ENCODE results near the gene GGPS1.
A peak's percentile ranks its signal among the peaks of the same experiment; 100 is the strongest.
"Not testable (repeated sequence)": the region's sequence is repeated elsewhere in the genome, so short reads cannot be mapped to it uniquely, and the experiment has no call there.

The GGPS1 gene

GRCh38 chr1:235328271-235329138 lies at the start of gene GGPS1:
GGPS1 (plus strand) TSS chr1:235328570; CDS start chr1:235335265, 6,695 bp downstream.
- no peak within 1 kb of the TSS for H3K27ac Mint-ChIP-seq

GRCh38 chr1:235278915-235279292 lies 49.5 kb upstream of the GGPS1 start:
- H3K9me3 Mint-ChIP-seq, result no peaks in the 10 kb centered on the region
- no peak overlapping the region for H3K4me3 Mint-ChIP-seq
- H3K27me3 Mint-ChIP-seq, result no peaks in the 10 kb centered on the region
- peaks cover 67% of the 10 kb centered on the region for H3K4me1 Mint-ChIP-seq (ENCODE audit: low read depth)
- H3K36me3 Mint-ChIP-seq (ENCODE audit: low read depth), result peaks cover 11% of the 10 kb centered on the region
- no peak overlapping the region for H3K27ac Mint-ChIP-seq
- no peak for DNase-seq

More at GRCh38 chr1:235328271-235329138, at the start of gene GGPS1:
- Mint-ChIP-seq H3K4me3 (no peak within 1 kb of the TSS), H3K9me3 (no peaks in the 10 kb centered on the region), H3K36me3 (ENCODE audit: low read depth) (peaks cover 41% of the 10 kb centered on the region), H3K27me3 (no peaks in the 10 kb centered on the region), H3K4me1 (ENCODE audit: low read depth) (peaks cover 49% of the 10 kb centered on the region)
- peak; percentile 98 for DNase-seq

- Mint-ChIP-seq H3K9me3 (no peaks in the 10 kb centered on the region), H3K27me3 (no peaks in the 10 kb centered on the region), H3K4me3 (no peak overlapping the region), H3K4me1 (ENCODE audit: low read depth) (peaks cover 71% of the 10 kb centered on the region), H3K36me3 (ENCODE audit: low read depth) (peaks cover 11% of the 10 kb centered on the region), H3K27ac (no peak overlapping the region)
- no peak for DNase-seq
Observed at GRCh38 chr1:235279694-235280093, 48.7 kb upstream of the GGPS1 start.

- no peak overlapping the region for H3K27ac Mint-ChIP-seq
- H3K4me3 Mint-ChIP-seq, result no peak overlapping the region
- peaks cover 68% of the 10 kb centered on the region for H3K4me1 Mint-ChIP-seq (ENCODE audit: low read depth)
- DNase-seq, result no peak
- H3K9me3 Mint-ChIP-seq, result no peaks in the 10 kb centered on the region
- no peaks in the 10 kb centered on the region for H3K27me3 Mint-ChIP-seq
- peaks cover 12% of the 10 kb centered on the region for H3K36me3 Mint-ChIP-seq (ENCODE audit: low read depth)
Observed at GRCh38 chr1:235280467-235280866, 47.9 kb upstream of the GGPS1 start.

- H3K27me3 Mint-ChIP-seq, DNase-seq, H3K4me3 Mint-ChIP-seq, H3K27ac Mint-ChIP-seq, H3K9me3 Mint-ChIP-seq: not testable (repeated sequence)
- peaks cover 12% of the 10 kb centered on the region for H3K36me3 Mint-ChIP-seq (ENCODE audit: low read depth)
- H3K4me1 Mint-ChIP-seq (ENCODE audit: low read depth), result peaks cover 75% of the 10 kb centered on the region
Observed at GRCh38 chr1:235283636-235284035, 44.7 kb upstream of the GGPS1 start.

GRCh38 chr1:235284231-235284769 lies 44.1 kb upstream of the GGPS1 start:
- no peaks in the 10 kb centered on the region for H3K9me3 Mint-ChIP-seq
- H3K4me3 Mint-ChIP-seq, result no peak overlapping the region
- H3K36me3 Mint-ChIP-seq (ENCODE audit: low read depth), result peaks cover 12% of the 10 kb centered on the region
- H3K27ac Mint-ChIP-seq, result no peak overlapping the region
- H3K4me1 Mint-ChIP-seq (ENCODE audit: low read depth), result peaks cover 74% of the 10 kb centered on the region
- H3K27me3 Mint-ChIP-seq, result no peaks in the 10 kb centered on the region
- DNase-seq, result no peak

GRCh38 chr1:235286667-235287066 lies 41.7 kb upstream of the GGPS1 start:
- Mint-ChIP-seq H3K4me3 (no peak overlapping the region), H3K9me3 (no peaks in the 10 kb centered on the region), H3K4me1 (ENCODE audit: low read depth) (peaks cover 74% of the 10 kb centered on the region), H3K27me3 (no peaks in the 10 kb centered on the region), H3K27ac (peak overlapping the region; percentile 65), H3K36me3 (ENCODE audit: low read depth) (peaks cover 6% of the 10 kb centered on the region)
- DNase-seq, result no peak

GRCh38 chr1:235287208-235287882 lies 41.0 kb upstream of the GGPS1 start:
- peaks cover 6% of the 10 kb centered on the region for H3K36me3 Mint-ChIP-seq (ENCODE audit: low read depth)

GRCh38 chr1:235289859-235290739 lies 38.3 kb upstream of the GGPS1 start:
- Mint-ChIP-seq H3K27me3 (no peaks in the 10 kb centered on the region), H3K4me3 (no peak overlapping the region), H3K4me1 (ENCODE audit: low read depth) (peaks cover 73% of the 10 kb centered on the region), H3K9me3 (no peaks in the 10 kb centered on the region), H3K27ac (no peak overlapping the region), H3K36me3 (ENCODE audit: low read depth) (peaks cover 6% of the 10 kb centered on the region)
- DNase-seq, result no peak

More at GRCh38 chr1:235287208-235287882, 41.0 kb upstream of the GGPS1 start:
- no peaks in the 10 kb centered on the region for H3K27me3 Mint-ChIP-seq
- peak overlapping the region; percentile 65 for H3K27ac Mint-ChIP-seq
- no peak overlapping the region for H3K4me3 Mint-ChIP-seq
- DNase-seq, result no peak
- H3K9me3 Mint-ChIP-seq, result no peaks in the 10 kb centered on the region
- H3K4me1 Mint-ChIP-seq (ENCODE audit: low read depth), result peaks cover 70% of the 10 kb centered on the region

GRCh38 chr1:235290740-235291502 lies 37.4 kb upstream of the GGPS1 start:
- Mint-ChIP-seq H3K36me3 (ENCODE audit: low read depth) (peaks cover 7% of the 10 kb centered on the region), H3K27me3 (no peaks in the 10 kb centered on the region), H3K27ac (no peak overlapping the region), H3K4me3 (no peak overlapping the region), H3K9me3 (no peaks in the 10 kb centered on the region), H3K4me1 (ENCODE audit: low read depth) (peaks cover 70% of the 10 kb centered on the region)
- no peak for DNase-seq

- H3K36me3 Mint-ChIP-seq (ENCODE audit: low read depth), result peaks cover 8% of the 10 kb centered on the region
- DNase-seq, result no peak
- no peak overlapping the region for H3K4me3 Mint-ChIP-seq
- peaks cover 67% of the 10 kb centered on the region for H3K4me1 Mint-ChIP-seq (ENCODE audit: low read depth)
- no peaks in the 10 kb centered on the region for H3K27me3 Mint-ChIP-seq
- H3K9me3 Mint-ChIP-seq, result no peaks in the 10 kb centered on the region
- H3K27ac Mint-ChIP-seq, result peak overlapping the region; percentile 20
Observed at GRCh38 chr1:235291599-235292091, 36.7 kb upstream of the GGPS1 start.

GRCh38 chr1:235292790-235293189 lies 35.6 kb upstream of the GGPS1 start:
- no peaks in the 10 kb centered on the region for H3K27me3 Mint-ChIP-seq
- H3K4me1 Mint-ChIP-seq (ENCODE audit: low read depth), result peaks cover 65% of the 10 kb centered on the region
- H3K36me3 Mint-ChIP-seq (ENCODE audit: low read depth), result peaks cover 14% of the 10 kb centered on the region
- no peak for DNase-seq
- H3K9me3 Mint-ChIP-seq, result no peaks in the 10 kb centered on the region
- H3K4me3 Mint-ChIP-seq, result no peak overlapping the region
- H3K27ac Mint-ChIP-seq, result peak overlapping the region; percentile 15

GRCh38 chr1:235293322-235293942 lies 34.9 kb upstream of the GGPS1 start:
- Mint-ChIP-seq H3K27me3 (no peaks in the 10 kb centered on the region), H3K27ac (peak overlapping the region; percentile 27)
- DNase-seq, result no peak

More at GRCh38 chr1:235293322-235293942, 34.9 kb upstream of the GGPS1 start:
- Mint-ChIP-seq H3K36me3 (ENCODE audit: low read depth) (peaks cover 14% of the 10 kb centered on the region), H3K4me3 (no peak overlapping the region), H3K9me3 (no peaks in the 10 kb centered on the region), H3K4me1 (ENCODE audit: low read depth) (peaks cover 63% of the 10 kb centered on the region)
